IMR-90 (cell line): ENCODE data around the gene NELFCD. TPM values are rescaled to one million over a fixed set of nuclear protein-coding genes. Genes with fewer than 3 reads are reported as not detected.

ENCODE experiments used
- ATAC-seq: fragments of 200-7000 bp; cut with Tn5 transposase; 2 replicates; pipeline ENCODE4 v1.9.1; 2020; ENCODE audit warnings: low read depth, mild to moderate bottlenecking, moderate library complexity
- BruUV-seq: library from RNA; stranded (reverse); fragments of 400-500 nt; replicated peaks from 2 replicates; lab custom pipeline; 2021; lab: Mats Ljungman, UMichigan
- CTCF ChIA-PET: fragments of 300-600 bp; formaldehyde crosslinking; extraction: SDS; loops from one replicate; lab custom pipeline; 2021; ENCODE audit warnings: antibody characterized with exemption; lab: Yijun Ruan, JAX
- POLR2A ChIA-PET: fragments of 300-600 bp; sonication (Branson Sonifier 250); formaldehyde crosslinking; loops from one replicate; lab custom pipeline; 2022; ENCODE audit warnings: antibody characterized with exemption; ENCODE audit not compliant: unreplicated experiment; lab: Charles Lee
- DNase-seq: peaks from one replicate; pipeline ENCODE4 v3.0.0; 2013
- H2AFZ ChIP-seq: replicated peaks from 2 replicates; pipeline ENCODE3; 2013; ENCODE audit warnings: low read length, mild to moderate bottlenecking; ENCODE audit not compliant: poor library complexity
- H2AK5ac ChIP-seq: 2 replicates; pipeline ENCODE4 v1.6.1; 2013; ENCODE audit warnings: low read depth, low read length, inconsistent platforms
- H2AK9ac ChIP-seq: replicated peaks from 2 replicates; pipeline ENCODE3; 2013; ENCODE audit warnings: mild to moderate bottlenecking, low read depth, low read length, moderate library complexity; ENCODE audit not compliant: poor library complexity
- H2BK120ac ChIP-seq: 2 replicates; pipeline ENCODE4 v1.6.1; 2013; ENCODE audit warnings: low read depth, low read length, inconsistent platforms
- H2BK15ac ChIP-seq: 3 replicates; pipeline ENCODE4 v1.6.1; 2013; ENCODE audit warnings: low read depth, low read length, inconsistent platforms
- H2BK20ac ChIP-seq: 2 replicates; pipeline ENCODE4 v1.6.1; 2013; ENCODE audit warnings: low read depth, mild to moderate bottlenecking, inconsistent platforms, low read length, moderate library complexity
- H2BK5ac ChIP-seq: 2 replicates; pipeline ENCODE4 v1.6.1; 2013; ENCODE audit warnings: mild to moderate bottlenecking, low read depth, low read length, inconsistent platforms; ENCODE audit not compliant: poor library complexity, severe bottlenecking
- H3K14ac ChIP-seq: replicated peaks from 2 replicates; pipeline ENCODE4 v1.6.1; 2013; ENCODE audit warnings: low read depth, low read length, inconsistent platforms
- H3K18ac ChIP-seq: 2 replicates; pipeline ENCODE4 v1.6.1; 2013; ENCODE audit warnings: low read depth, low read length, control low read depth
- H3K23ac ChIP-seq: 2 replicates; pipeline ENCODE4 v1.6.1; 2013; ENCODE audit warnings: low read depth, low read length, inconsistent platforms
- H3K27ac ChIP-seq: 2 replicates; pipeline ENCODE4 v1.5.1; 2013; ENCODE audit warnings: mild to moderate bottlenecking, control low read depth, low read length; ENCODE audit not compliant: insufficient read depth
- H3K27me3 ChIP-seq: 2 replicates; pipeline ENCODE4 v1.6.1; 2013; ENCODE audit warnings: low read length; ENCODE audit not compliant: control insufficient read depth, insufficient read depth
- H3K36me3 ChIP-seq: 2 replicates; pipeline ENCODE4 v1.6.1; 2013; ENCODE audit warnings: low read length, mixed read lengths; ENCODE audit not compliant: control insufficient read depth, insufficient read depth
- H3K4ac ChIP-seq: 2 replicates; pipeline ENCODE4 v1.6.1; 2013; ENCODE audit warnings: low read depth, low read length, inconsistent platforms
- H3K4me1 ChIP-seq: 2 replicates; pipeline ENCODE4 v1.6.1; 2013; ENCODE audit warnings: low read length, mixed read lengths; ENCODE audit not compliant: control insufficient read depth, insufficient read depth
- H3K4me2 ChIP-seq: 2 replicates; pipeline ENCODE4 v1.6.1; 2013; ENCODE audit warnings: low read depth, mild to moderate bottlenecking, control low read depth, low read length, moderate library complexity
- H3K4me3 ChIP-seq: 2 replicates; pipeline ENCODE4 v1.5.1; 2013; ENCODE audit warnings: low read depth, mild to moderate bottlenecking, control low read depth, low read length, moderate library complexity; ENCODE audit not compliant: insufficient read depth
- H3K56ac ChIP-seq: 2 replicates; pipeline ENCODE4 v1.6.1; 2013; ENCODE audit warnings: low read length, inconsistent platforms; ENCODE audit not compliant: insufficient read depth; ENCODE audit errors: extremely low read depth
- H3K79me1 ChIP-seq, 2 experiments: 2 replicates each; pipeline ENCODE4 v1.6.1; 2013; ENCODE audit warnings: low read length in 2 of 2, inconsistent platforms in 1 of 2, low read depth in 1 of 2
- H3K9ac ChIP-seq: 2 replicates; pipeline ENCODE4 v1.6.1; 2013; ENCODE audit warnings: low read depth, low read length, control low read depth
- H3K9me1 ChIP-seq: 2 replicates; pipeline ENCODE4 v1.6.1; 2013; ENCODE audit warnings: low read length, inconsistent platforms; ENCODE audit not compliant: insufficient read depth
- H3K9me3 ChIP-seq: 2 replicates; pipeline ENCODE4 v1.6.1; 2013; ENCODE audit warnings: low read length; ENCODE audit not compliant: control insufficient read depth, insufficient read depth
- H4K20me1 ChIP-seq: 2 replicates; pipeline ENCODE4 v1.6.1; 2013; ENCODE audit warnings: low read length, inconsistent platforms; ENCODE audit not compliant: insufficient read depth
- H4K5ac ChIP-seq: 2 replicates; pipeline ENCODE4 v1.6.1; 2013; ENCODE audit warnings: mild to moderate bottlenecking, low read depth, low read length, control low read depth
- H4K8ac ChIP-seq, 2 experiments: 2 replicates each; pipeline ENCODE4 v1.6.1; 2013; ENCODE audit warnings: low read depth in 2 of 2, low read length in 2 of 2, control low read depth in 1 of 2, inconsistent platforms in 1 of 2
- H4K91ac ChIP-seq: 2 replicates; pipeline ENCODE4 v1.6.1; 2013; ENCODE audit warnings: low read depth, low read length, inconsistent platforms; ENCODE audit not compliant: insufficient read depth
- BHLHE40 ChIP-seq: fragments of 150-350 bp; IDR thresholded peaks from 2 replicates; pipeline ENCODE4 v1.6.1; 2016; ENCODE audit warnings: mild to moderate bottlenecking, low read depth, low read length
- CEBPB ChIP-seq: IDR thresholded peaks from 2 replicates; pipeline ENCODE4 v1.6.1; 2012; ENCODE audit warnings: low read depth, low read length, improper control_type of control experiment
- CHD1 ChIP-seq: IDR thresholded peaks from 2 replicates; pipeline ENCODE4 v1.6.1; 2012; ENCODE audit warnings: low read depth, low read length, improper control_type of control experiment
- ELK1 ChIP-seq: fragments of 150-350 bp; IDR thresholded peaks from 2 replicates; pipeline ENCODE4 v1.6.1; 2016; ENCODE audit warnings: low read depth, mild to moderate bottlenecking, low read length, moderate library complexity, borderline replicate concordance
- FOS ChIP-seq: fragments of 150-350 bp; IDR thresholded peaks from 2 replicates; pipeline ENCODE4 v1.6.1; 2016; ENCODE audit warnings: low read depth, low read length
- MAFK ChIP-seq: IDR thresholded peaks from 2 replicates; pipeline ENCODE4 v1.6.1; 2012; ENCODE audit warnings: low read depth, low read length, improper control_type of control experiment
- MAZ ChIP-seq: IDR thresholded peaks from 2 replicates; pipeline ENCODE4 v1.6.1; 2012; ENCODE audit warnings: low read depth, mild to moderate bottlenecking, low read length, improper control_type of control experiment, moderate library complexity, borderline replicate concordance
- MXI1 ChIP-seq: IDR thresholded peaks from 2 replicates; pipeline ENCODE4 v1.6.1; 2012; ENCODE audit warnings: low read depth, mild to moderate bottlenecking, low read length, moderate library complexity, borderline replicate concordance
- NFE2L2 ChIP-seq: fragments of 150-350 bp; IDR thresholded peaks from 2 replicates; pipeline ENCODE4 v1.6.1; 2016; ENCODE audit warnings: low read depth, mild to moderate bottlenecking, low read length
- POLR2A ChIP-seq: IDR thresholded peaks from 2 replicates; pipeline ENCODE4 v1.6.1; 2012; ENCODE audit warnings: mild to moderate bottlenecking, low read depth, low read length
- RAD21 ChIP-seq: IDR thresholded peaks from 2 replicates; pipeline ENCODE4 v1.6.1; 2012; ENCODE audit warnings: low read length, improper control_type of control experiment
- RCOR1 ChIP-seq: IDR thresholded peaks from 2 replicates; pipeline ENCODE4 v1.6.1; 2012; ENCODE audit warnings: mild to moderate bottlenecking, low read length, improper control_type of control experiment; ENCODE audit not compliant: insufficient replicate concordance
- RFX5 ChIP-seq: IDR thresholded peaks from 2 replicates; pipeline ENCODE4 v1.8.0; 2012; ENCODE audit warnings: low read depth, mild to moderate bottlenecking, low read length, moderate library complexity
- SMC3 ChIP-seq: fragments of 150-350 bp; IDR thresholded peaks from 2 replicates; pipeline ENCODE4 v1.6.1; 2016; ENCODE audit warnings: low read depth, mild to moderate bottlenecking, antibody characterized with exemption, low read length, moderate library complexity
- USF2 ChIP-seq: fragments of 150-350 bp; IDR thresholded peaks from 2 replicates; pipeline ENCODE4 v1.6.1; 2017; ENCODE audit warnings: mild to moderate bottlenecking, antibody characterized with exemption, low read length, low read depth
- WGBS, 2 experiments: methylation state at CpG; one replicate each; pipeline versions ENCODE4 v1.1.5 to v1.1.7; 2013; ENCODE audit warnings: missing lambda C conversion rate in 2 of 2; ENCODE audit not compliant: insufficient read length in 1 of 2; ENCODE audit errors: extremely low coverage in 2 of 2; 5-methylcytosine and 5-hydroxymethylcytosine counted together
- dilution Hi-C: fragments of 300-500 bp; cut with HindIII; formaldehyde crosslinking; loops from one replicate; pipeline ENCODE4 v1.14.3; 2018; ENCODE audit warnings: low sequenced_read_pairs; ENCODE audit not compliant: unreplicated experiment
- in situ Hi-C: fragments of 300-500 bp; cut with MboI; formaldehyde crosslinking; loops from 3 replicates; pipeline ENCODE4 v1.14.3; 2019; ENCODE audit warnings: low sequenced_read_pairs, inconsistent platforms, mixed read lengths
- intact Hi-C: fragments of 100-400 bp; cut with micrococcal nuclease; formaldehyde crosslinking; loops from 2 replicates; pipeline ENCODE4 v1.10.0; 2022
- polyA plus RNA-seq, 3 experiments: library from polyadenylated mRNA; depleted of rRNA; stranded (reverse); fragments of >200 nt; gene quantifications; 2 replicates each; pipeline ENCODE4 v1.2.3, GENCODE V29; 2012; ENCODE audit warnings: low replicate concordance in 1 of 3
- total RNA-seq: library from RNA; depleted of rRNA; stranded (reverse); fragments of >200 nt; gene quantifications from 2 replicates; pipeline ENCODE4 v1.2.3, GENCODE V29; 2012
- TF ChIP-seq, protein P1 (sequence below): conservative IDR thresholded peaks from 2 replicates; pipeline ENCODE4 v1.5.1; 2012; ENCODE audit warnings: mild to moderate bottlenecking, low read depth, low read length, improper control_type of control experiment

Gene NELFCD
- total and polyA plus RNA-seq, 2 of the 4 experiments (the other 2 are of a cell fraction): 88.9 to 94.1 TPM

- Histone ChIP-seq H3K4ac (no peak overlapping the region), H3K4me2 (no peak overlapping the region), H2BK120ac (no peak overlapping the region), H3K27me3 (no peaks in the 10 kb centered on the region), H3K4me3 (no peak overlapping the region), H2BK15ac (no peak overlapping the region), H2BK5ac (no peak overlapping the region), H2AK9ac (no peak overlapping the region), H4K91ac (no peak overlapping the region), H3K18ac (no peak overlapping the region), H3K9me3 (no peaks in the 10 kb centered on the region), H2AK5ac (0 out of 2 replicates have a peak overlapping the region, but pooled peaks have one; percentile 3), H4K20me1 (no peaks in the 10 kb centered on the region), H3K36me3 (no peaks in the 10 kb centered on the region), H3K79me1 (peaks cover 10 to 26% of the 10 kb centered on the region in 2 experiments; a peak in 2 of 4 replicates), H3K14ac (no peak overlapping the region), H3K4me1 (peaks cover 20% of the 10 kb centered on the region), H2AFZ (no peak overlapping the region), H3K27ac (no peak overlapping the region), H3K9ac (no peak overlapping the region), H3K23ac (no peak overlapping the region), H2BK20ac (no peak overlapping the region), H4K5ac (no peak overlapping the region), H4K8ac (no peak overlapping the region), H3K9me1 (peaks cover 16% of the 10 kb centered on the region), H3K56ac (no peak overlapping the region)
- intact Hi-C loops: no loop called here
- ATAC-seq (no peak), DNase-seq (no peak)
- TF ChIP-seq RAD21: no peak
- TF ChIP-seq MXI1: no peak
- TF ChIP-seq MAFK: no peak
- no peak for TF ChIP-seq RFX5
- TF ChIP-seq MAZ: no peak
- TF ChIP-seq RCOR1: no peak
- TF ChIP-seq, protein P1, sequence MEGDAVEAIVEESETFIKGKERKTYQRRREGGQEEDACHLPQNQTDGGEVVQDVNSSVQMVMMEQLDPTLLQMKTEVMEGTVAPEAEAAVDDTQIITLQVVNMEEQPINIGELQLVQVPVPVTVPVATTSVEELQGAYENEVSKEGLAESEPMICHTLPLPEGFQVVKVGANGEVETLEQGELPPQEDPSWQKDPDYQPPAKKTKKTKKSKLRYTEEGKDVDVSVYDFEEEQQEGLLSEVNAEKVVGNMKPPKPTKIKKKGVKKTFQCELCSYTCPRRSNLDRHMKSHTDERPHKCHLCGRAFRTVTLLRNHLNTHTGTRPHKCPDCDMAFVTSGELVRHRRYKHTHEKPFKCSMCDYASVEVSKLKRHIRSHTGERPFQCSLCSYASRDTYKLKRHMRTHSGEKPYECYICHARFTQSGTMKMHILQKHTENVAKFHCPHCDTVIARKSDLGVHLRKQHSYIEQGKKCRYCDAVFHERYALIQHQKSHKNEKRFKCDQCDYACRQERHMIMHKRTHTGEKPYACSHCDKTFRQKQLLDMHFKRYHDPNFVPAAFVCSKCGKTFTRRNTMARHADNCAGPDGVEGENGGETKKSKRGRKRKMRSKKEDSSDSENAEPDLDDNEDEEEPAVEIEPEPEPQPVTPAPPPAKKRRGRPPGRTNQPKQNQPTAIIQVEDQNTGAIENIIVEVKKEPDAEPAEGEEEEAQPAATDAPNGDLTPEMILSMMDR: no peak
- TF ChIP-seq SMC3: no peak
- no peak for TF ChIP-seq BHLHE40
- TF ChIP-seq POLR2A: no peak
- TF ChIP-seq USF2: no peak
- TF ChIP-seq CEBPB: no peak
- TF ChIP-seq CHD1: no peak
- no peak for TF ChIP-seq ELK1
- TF ChIP-seq NFE2L2: no peak
- no peak for TF ChIP-seq FOS
- BruUV-seq: no TSS peak
- dilution Hi-C loops: no loop called here
- POLR2A ChIA-PET: interaction anchor here (0.6 kb wide), 1 partner anchor 18 kb away, joined by 4 read pairs; no protein-coding TSS in a partner anchor
- in situ Hi-C loops: no loop called here
- CTCF ChIA-PET: no interaction called here
- WGBS, 2 experiments: 40% methylated on average over 1 of the region's 8 CpGs; no CpG with 5 or more reads in 1 of the 2 experiments
These were observed 27.8 kb downstream of the NELFCD start for GRCh38 chr20:59008715-59009336.
